DMS53 treated with DMSO at 0.1 percent for 48 hours (cell line): ENCODE measurements around the gene ZNF579.
A peak's percentile ranks its signal among the peaks of the same experiment; 100 is the strongest.
"Not testable (repeated sequence)": the region's sequence is repeated elsewhere in the genome, so short reads cannot be mapped to it uniquely, and the experiment has no call there.

Source experiments
- DNase-seq: peaks from one replicate; lab custom pipeline; 2025; ENCODE audit not compliant: unreplicated experiment; lab: John Stamatoyannopoulos, UW

Gene ZNF579

DNA sequence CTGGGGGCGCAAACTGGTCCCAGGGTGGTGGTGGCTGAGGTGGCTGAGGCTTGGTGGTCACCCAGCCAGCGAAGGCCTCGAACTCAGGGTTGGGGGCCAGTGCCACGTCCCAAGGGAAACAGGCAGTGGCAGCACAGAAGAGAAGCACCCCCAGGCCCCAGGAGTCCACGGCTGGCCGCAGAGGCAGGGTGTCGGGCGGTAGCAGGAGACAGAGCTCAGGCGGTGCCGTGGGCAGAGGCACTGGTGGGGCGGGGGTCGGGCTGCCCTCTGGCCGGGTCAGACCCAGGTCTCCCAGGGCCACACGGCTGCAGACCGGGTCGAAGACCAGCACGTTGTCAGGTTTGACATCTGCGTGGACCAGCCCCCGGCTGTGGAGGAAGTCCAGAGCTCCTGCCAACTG lies 39.6 kb downstream of the ZNF579 start:
- no peak for DNase-seq

DNA sequence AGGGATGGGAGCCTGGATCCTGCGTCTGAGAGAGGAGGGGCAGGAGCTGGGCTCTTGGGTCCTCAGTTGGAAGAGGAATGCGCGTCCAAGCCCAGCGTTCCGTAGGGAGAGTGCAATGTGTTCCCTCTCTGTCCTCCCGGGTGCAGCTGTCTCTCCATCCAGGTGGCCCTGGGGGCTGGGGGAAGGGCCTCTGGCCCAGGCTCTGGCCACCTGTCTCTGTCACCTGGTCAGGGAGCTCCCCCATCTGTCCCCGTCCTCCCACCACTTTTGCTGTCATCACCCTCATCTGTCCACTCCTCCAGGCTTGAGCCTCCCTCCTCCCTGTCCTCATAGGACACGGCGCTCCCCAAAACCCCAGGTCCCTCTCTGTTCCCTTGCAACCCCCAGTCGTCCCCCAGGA lies 40.0 kb downstream of the ZNF579 start:
- DNase-seq, result peak; percentile 18

DNA sequence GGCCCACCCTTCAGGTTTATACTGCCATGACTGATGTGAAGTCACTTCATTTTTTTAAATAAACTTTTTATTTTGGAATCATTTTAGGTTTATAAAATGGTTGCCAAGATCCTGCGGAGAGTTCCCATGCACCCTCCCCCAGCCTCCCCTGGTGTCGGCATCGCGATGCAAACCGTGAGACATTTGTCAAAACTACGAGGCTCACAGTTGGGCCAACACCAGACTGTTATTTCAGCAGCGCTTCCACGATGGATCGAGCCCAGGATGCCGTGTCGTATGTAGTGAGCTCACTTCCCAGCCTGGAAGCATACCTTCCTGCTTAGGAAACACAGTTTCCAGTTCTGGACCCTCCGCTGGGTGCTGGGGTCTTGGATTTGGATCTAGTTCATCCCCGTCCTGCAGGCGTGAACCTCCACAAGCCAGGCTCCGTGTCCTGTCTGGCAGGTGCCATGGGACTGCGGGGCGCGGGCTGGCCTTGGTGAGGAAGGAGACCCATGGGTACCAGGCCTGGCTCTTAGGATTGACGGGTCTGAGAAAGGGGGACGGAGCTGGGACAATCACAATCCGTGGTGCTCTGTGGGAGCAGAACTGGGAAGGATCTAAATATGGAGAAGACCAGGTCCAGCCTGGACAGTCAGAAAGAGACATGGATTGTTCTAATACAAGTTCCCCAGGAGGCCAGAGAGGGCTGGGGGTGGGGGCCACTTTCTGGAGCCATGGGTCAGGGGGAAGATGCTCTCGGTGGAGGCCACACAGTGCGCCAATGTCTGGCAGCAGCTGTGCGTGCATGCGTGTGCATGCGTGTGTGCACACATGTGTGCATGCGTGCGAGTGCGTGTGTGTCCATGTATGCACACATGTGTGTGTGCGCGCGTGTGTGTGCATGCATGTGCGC lies 41.3 kb downstream of the ZNF579 start:
- DNase-seq, result no peak

DNA sequence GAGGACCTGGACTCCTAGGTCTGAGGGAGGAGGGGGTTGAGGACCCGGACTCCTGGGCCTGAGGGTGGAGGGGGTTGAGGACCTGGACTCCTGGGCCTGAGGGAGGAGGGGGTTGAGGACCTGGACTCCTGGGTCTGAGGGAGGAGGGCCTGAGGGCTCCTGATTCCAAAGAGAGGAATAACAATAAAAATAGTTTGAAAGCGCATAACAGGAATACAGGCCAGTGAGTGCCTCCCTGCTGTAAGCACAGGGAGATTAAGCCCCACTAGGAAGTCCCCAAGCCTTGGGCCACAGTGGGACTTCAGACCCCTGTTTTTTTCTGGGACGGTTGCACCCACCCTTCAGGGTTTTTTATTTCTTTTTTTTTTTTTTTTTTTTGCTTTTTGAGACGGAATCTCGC lies 42.5 kb downstream of the ZNF579 start:
- no peak for DNase-seq

DNA sequence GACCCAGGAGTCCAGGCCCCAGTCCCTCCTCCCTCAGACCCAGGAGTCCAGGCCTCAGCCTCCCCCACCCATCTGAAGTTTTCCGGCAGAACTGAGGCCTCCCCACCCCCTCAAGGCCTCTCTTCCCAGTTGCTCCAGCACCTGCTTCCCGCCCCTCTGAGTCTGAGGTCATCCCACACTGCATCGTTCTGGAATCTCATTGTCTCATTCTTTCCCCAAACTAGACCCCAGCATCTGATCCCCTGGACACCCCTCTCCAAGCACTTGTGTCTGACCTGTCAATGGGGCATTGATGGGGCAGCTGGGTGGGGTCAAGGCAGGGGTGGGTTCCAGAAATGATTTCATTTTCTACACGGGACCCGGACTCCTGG lies 42.9 kb downstream of the ZNF579 start:
- DNase-seq, result no peak

DNA sequence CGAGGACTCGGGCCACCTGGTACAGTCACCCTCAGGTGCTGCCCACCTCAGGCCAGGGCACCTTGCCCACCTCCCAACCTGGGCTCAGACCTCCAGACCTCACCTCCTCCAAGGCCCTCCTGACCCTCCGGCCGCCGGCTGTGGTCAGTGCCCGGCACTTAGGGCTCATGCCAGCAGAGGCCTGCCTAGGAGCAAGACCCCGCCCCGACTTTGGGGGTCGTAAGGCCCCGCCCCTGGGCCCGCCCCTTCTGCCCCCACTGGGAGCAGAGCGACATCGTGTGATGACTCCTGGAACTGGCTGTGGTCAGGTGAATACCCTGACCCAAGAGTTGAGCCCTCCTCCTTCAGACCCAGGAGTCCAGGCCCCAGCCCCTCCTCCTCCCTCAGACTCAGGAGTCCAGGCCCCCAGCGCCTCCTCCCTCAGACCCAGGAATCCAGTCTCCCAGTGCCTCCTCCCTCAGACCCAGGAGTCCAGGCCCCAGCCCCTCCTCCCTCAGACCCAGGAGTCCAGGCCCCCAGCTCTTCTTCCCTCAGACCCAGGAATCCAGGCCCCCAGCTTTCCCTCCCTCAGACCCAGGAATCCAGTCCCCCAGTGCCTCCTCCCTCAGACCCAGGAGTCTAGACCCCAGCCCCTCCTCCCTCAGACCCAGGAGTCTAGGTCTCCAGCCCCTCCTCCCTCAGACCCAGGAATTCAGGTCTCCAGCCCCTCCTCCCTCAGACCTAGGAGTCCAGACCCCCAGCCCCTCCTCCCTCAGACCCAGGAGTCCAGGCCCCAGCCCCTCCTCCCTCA lies 43.5 kb downstream of the ZNF579 start, which contains the start of gene SBK2:
TSS of gene SBK2 (minus strand) at position 183 of the 790 bp plus-strand sequence. CDS start 839 bp downstream, outside the sequence.
- no peak for DNase-seq

DNA sequence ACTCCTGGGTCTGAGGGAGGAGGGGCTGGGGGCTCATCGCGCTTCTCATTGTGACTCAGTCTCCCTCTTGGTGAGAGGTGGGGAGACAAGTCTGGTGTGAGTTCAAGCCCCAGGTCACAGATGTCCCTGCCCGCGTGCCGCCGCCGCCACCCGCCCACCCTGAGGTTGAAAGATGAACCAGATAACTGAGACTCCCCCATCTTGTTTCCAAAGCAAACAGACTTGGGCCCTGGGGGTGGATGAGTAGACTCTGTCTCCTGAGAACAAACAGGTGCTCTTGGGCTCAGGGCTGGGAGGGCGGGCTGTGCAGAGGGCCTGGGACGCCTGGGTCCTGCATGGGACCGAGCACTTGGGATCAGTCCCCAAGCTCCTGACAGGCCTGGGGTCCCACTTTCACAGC lies 44.3 kb downstream of the ZNF579 start:
- no peak for DNase-seq

DNA sequence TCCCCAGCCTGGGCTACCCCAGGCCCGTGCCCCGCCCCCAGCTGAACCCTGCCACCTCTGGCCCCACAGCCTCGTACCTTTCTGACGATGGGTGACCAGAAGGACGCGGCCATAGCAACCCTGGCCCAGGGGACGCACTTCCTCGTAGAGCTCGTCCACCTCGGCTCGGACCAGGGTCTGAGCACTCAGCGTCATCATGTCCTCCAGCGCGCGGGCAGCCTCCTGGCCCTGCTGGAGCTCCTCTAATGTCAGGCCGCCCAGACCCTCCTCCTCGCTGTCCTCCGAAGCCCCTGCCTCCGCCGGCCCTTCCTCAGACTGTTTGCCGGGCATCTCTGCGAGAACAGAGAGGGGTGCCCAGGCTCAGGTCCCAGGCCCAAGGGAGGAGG lies 44.7 kb downstream of the ZNF579 start:
- no peak for DNase-seq

DNA sequence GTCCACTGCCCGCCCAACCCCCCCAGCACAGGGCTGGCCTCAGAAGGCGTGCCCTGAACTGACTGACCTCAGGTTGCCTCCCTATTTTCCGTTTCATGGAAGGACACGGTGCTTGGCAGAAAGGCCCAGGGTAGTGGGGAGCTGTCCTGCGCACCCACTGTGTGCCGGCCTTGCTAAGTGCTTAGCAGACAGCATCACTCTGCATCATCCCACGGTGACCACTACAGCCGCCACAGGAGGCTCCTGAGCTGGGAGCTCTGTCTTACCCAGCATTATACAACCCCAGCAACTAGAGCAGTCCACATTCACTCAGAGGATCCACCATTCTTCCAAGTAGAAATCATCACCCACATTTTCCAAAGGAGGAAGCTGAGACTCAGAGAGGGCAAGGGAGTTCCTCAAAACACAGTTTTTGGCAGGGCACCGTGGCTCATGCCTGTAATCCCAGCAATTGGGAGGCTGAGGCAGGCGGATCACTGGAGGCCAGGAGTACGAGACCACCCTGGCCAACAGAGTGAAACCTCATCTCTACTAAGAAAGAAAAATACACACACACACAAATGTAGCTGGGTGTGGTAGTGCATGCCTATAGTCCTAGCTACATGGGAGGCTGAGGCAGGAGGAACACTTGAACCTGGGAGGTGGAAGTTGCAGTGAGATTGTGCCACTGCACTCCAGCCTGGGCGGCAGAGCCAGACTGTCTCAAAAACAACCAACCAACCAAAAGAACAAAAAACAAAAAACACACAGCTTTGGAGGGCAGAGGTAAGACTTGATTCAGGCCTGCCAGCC lies 45.3 kb downstream of the ZNF579 start:
- no peak for DNase-seq

DNA sequence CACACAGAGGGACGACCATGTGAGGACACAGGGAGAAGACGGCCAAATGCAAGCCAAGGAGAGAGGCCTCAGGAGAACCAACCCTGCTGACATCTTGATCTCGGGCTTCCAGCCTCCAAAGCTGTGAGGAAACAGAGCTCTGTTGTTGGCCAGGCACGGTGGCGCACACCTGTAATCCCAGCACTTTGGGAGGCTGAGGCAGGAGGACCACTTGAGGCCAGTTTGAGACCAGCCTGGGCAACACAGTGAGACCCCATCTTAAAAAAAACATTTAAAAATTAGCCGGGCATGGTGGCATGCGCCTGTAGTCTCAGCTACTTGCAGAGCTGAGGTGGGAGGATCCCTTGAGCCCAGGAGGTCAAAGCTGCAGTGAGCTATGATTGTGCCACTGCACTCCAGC lies 46.4 kb downstream of the ZNF579 start:
- not testable (repeated sequence) for DNase-seq

DNA sequence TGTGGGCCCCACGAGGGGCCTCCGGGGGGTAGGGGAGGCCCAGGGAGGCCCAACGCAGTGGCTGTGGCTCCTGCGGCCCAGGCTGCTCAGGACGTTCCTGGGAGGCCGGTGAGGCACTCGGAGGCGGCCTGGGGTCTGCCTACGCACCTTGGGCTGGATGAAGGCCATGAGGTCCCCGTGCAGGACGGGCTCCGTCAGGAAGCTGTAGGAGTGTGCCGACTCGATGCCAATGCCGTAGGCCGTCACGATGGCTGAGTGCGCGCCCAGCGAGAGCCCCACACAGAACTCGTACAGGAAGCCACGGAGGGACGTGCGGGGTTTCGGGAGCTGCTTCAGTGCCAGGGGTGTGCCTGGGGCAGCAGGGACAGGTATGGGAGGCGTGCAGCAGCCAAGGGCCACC lies 49.7 kb downstream of the ZNF579 start:
- DNase-seq, result no peak

DNA sequence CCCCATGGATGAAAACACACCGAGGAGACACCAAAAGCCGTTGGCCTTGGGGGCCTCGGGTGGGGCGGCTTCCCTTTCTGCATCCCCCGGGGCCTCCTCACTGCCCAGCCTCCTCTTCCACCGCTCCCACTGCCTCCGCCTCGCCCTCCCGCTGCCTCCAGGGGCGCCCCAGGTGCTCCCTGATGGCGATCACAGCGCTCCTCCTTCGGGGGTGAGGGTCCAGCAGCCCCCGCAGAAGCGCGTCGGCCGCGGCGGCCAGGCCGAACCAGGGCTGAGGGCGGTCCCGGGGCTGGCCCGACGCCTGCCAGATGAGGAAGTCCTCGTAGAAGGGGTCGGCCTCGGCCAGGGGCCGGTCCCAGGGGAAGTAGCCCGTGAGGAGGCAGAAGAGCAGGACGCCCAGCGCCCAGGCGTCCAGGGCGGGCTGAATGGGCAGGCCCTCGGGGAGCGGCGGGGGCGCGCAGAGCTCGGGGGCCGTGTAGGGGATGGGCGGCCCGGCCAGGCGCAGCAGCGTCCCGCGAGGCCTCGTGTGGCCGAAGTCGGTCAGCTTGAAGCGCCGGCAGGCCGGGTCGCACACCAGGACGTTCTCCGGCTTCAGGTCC lies 50.9 kb downstream of the ZNF579 start:
- DNase-seq, result no peak

DNA sequence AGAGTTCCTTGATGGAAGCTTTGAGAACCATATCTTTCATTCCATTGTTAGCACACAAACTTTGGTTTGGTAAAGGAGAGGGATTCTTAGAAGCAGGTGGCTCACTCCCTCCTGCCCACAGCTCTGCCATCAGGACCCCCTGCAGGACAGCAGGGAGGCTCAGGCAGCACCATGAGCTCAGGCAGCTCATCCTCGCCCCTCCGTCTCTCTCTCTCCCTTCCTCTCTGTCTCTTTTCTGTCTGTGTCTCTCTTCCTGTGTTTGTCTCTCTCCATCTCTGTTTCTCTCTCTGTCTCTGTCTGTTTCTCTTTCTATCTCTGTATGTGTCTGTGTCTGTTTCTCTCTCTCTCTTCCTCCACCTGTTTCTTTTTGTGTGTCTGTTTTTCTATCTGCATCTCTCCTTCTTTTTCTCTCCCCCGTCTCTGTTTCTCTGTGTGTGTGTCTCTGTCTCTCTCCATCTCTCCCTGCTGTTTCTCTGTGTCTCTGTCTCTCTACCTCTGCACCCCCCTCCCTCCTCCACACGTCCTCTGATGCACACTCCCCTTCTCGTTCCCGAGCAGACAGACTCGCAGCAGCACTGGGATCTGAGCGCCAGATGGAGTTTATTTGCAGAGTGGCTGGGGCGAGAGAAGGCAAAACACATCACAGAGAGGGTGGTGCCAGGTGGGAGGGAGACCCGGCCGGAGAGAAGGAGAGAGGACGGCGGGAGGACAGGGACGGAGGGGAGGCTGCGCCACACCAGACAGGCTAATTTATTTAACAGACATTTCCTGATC lies 52.4 kb downstream of the ZNF579 start:
- DNase-seq, result peak; percentile 91

DNA sequence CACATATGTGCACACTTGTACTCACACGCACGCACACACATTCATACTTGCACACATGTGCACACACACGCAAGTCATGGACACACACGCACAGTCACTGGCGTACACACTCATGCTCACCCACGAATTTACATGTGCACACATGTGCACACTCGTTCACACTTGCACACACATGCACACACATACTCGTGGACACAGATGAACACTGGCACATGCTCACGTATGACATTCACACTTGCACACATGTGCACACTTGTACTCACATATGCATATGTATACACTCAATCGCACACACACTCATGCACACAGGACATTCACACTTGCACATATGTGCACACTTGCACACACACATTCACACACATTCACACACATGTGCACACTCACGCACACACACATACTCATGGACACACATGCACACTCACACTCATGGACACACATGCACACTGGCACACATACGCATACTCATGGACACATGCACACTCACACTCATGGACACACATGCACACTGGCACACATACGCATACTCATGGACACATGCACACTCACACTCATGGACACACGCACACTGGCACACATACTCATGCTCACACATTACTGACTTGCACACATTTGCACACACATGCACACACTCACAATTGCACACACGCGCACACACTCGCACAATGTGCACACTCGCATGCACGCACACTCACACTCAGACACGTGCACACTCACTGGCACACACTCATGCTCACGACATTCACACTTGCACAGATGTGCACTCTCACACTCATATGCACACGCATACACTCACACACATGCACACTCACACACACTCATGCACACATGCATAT lies 53.2 kb downstream of the ZNF579 start:
- no peak for DNase-seq
